ENCODE results near the gene ZNF600. TPM values are rescaled to one million over a fixed set of nuclear protein-coding genes. Genes with fewer than 3 reads are reported as not detected.
"Not testable (repeated sequence)": the region's sequence is repeated elsewhere in the genome, so short reads cannot be mapped to it uniquely, and the experiment has no call there.

ZNF600 gene
- total and polyA plus RNA-seq, 9 of the 15 experiments (the other 6 are each of a cell fraction or from before 2014, with no cell fraction given): 5.7 to 21.5 (median 17.6) TPM

DNA sequence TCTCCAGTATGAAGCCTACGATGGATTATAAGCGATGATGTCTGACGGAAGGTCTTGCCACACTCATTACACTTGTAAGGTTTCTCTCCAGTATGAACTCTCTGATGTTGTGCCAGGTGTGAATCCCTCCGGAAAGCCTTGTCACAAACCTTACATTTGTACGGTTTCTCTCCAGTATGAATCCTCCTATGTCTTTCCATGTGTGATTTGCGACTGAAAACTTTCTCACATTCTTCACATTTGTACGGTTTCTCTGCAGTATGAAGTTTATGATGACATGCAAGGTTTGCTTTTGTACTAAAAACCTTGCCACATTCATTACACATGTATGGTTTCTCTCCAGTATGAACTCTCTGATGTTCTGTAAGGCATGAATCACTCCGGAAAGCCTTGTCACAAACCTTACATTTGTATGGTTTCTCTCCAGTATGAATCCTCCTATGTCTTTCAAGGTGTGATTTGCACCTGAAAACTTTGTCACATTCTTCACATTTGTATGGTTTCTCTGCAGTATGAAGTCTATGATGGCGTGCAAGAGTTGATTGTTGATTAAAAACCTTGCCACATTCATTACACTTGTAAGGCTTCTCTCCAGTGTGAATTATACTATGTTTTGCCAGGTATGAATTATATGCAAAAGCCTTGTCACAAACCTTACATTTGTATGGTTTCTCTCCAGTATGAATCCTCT, 13.5 kb upstream of the ZNF600 start:
- H3K27me3 ChIP-seq (ENCODE audit: control insufficient read depth in 2 of 2, insufficient read depth in 2 of 2, low read length in 2 of 2); FAIRE-seq; BruUV-seq (replicated peaks); in situ Hi-C loops (cut with MboI); H3K9me1 ChIP-seq (ENCODE audit: control insufficient read depth, insufficient read depth, low read length); H3K4me3 ChIP-seq; POLR2A ChIA-PET; H3K4me1 ChIP-seq (replicated peaks in 1 of 2; ENCODE audit: control insufficient read depth in 2 of 2, insufficient read depth in 2 of 2, low read length in 2 of 2); H3K79me2 ChIP-seq (ENCODE audit: control insufficient read depth, insufficient read depth, low read length); H4K20me1 ChIP-seq (replicated peaks; ENCODE audit: control insufficient read depth, insufficient read depth, low read length); DNase-seq (ENCODE audit: extremely low read depth in 1 of 4, low spot score in 3 of 4); H3K27ac ChIP-seq (ENCODE audit: extremely low read depth, low read depth, low read length); intact Hi-C loops (cut with micrococcal nuclease); H3K4me2 ChIP-seq (ENCODE audit: insufficient read depth, low read length); CTCF ChIA-PET (ENCODE audit: low intra/inter-chr PET ratio); ATAC-seq; H3K9ac ChIP-seq (ENCODE audit: insufficient read depth in 1 of 2, low read depth in 2 of 2, low read length in 2 of 2); H2AFZ ChIP-seq (ENCODE audit: low read depth, low read length): not testable (repeated sequence)
- TF ChIP-seq ZNF274 (IDR thresholded peaks at IDR 0.05; ENCODE audit: borderline replicate concordance, low read depth, low read length) (peak; percentile 76; the same call in 1 of the 2 replicates), CBX3 (IDR thresholded peaks at IDR 0.05; ENCODE audit: borderline replicate concordance in 1 of 2, low read length in 2 of 2) (peak in 1 of 2 experiments; percentile 24; a peak in 1 of 3 replicates)
- H3K36me3 ChIP-seq (ENCODE audit: control insufficient read depth, insufficient read depth, low read length): peaks cover 48% of the 10 kb centered on the region
- peaks cover 36% of the 10 kb centered on the region for H3K9me3 ChIP-seq (replicated peaks; ENCODE audit: control insufficient read depth, insufficient read depth, low read depth, low read length)
- 92% methylated on average over 9 of the region's 9 CpGs for WGBS (ENCODE audit: insufficient coverage, low coverage, missing lambda C conversion rate)

DNA sequence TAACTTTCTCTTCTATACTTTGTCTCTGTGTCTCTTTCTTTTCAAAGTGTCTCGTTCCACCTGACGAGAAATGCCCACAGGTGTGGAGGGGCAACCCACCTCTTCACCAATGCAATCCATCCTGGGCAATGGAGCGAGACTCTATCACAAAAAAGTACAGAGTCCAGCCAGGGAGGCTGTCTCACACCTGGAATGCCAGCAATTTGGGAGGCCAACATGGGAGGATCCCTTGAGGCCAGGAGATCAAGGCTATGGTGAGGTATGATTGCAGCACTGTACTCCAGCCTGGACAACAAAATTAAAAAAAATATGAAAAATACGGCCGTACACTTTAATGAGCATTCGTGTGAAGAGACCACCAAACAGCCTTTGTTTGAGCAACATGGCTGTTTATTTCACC, 2.8 kb upstream of the ZNF600 start:
- H3K9me1 ChIP-seq (ENCODE audit: control insufficient read depth, insufficient read depth, low read length): no peaks in the 10 kb centered on the region
- FAIRE-seq (no peak), ATAC-seq (no peak), DNase-seq (ENCODE audit: extremely low read depth in 1 of 4, low spot score in 3 of 4) (no peak)
- in situ Hi-C loops (cut with MboI) (no loop called here), intact Hi-C loops (cut with micrococcal nuclease) (no loop called here)
- no peaks in the 10 kb centered on the region for H3K36me3 ChIP-seq (ENCODE audit: control insufficient read depth, insufficient read depth, low read length)
- H3K4me3 ChIP-seq: no peak overlapping the region
- H3K27ac ChIP-seq (ENCODE audit: extremely low read depth, low read depth, low read length): no peak overlapping the region
- WGBS (ENCODE audit: insufficient coverage, low coverage, missing lambda C conversion rate): 21% methylated on average over 6 of the region's 6 CpGs
- H2AFZ ChIP-seq (ENCODE audit: low read depth, low read length): no peak overlapping the region
- peaks cover 0 to 19% of the 10 kb centered on the region in 2 experiments; a peak in 2 of 5 replicates for H3K4me1 ChIP-seq (replicated peaks in 1 of 2; ENCODE audit: control insufficient read depth in 2 of 2, insufficient read depth in 2 of 2, low read length in 2 of 2)
- no peaks in the 10 kb centered on the region for H3K27me3 ChIP-seq (ENCODE audit: control insufficient read depth in 2 of 2, insufficient read depth in 2 of 2, low read length in 2 of 2)
- H3K9me3 ChIP-seq (replicated peaks; ENCODE audit: control insufficient read depth, insufficient read depth, low read depth, low read length): no peaks in the 10 kb centered on the region
- no peak overlapping the region for H3K4me2 ChIP-seq (ENCODE audit: insufficient read depth, low read length)
- H4K20me1 ChIP-seq (replicated peaks; ENCODE audit: control insufficient read depth, insufficient read depth, low read length): no peaks in the 10 kb centered on the region
- ChIA-PET CTCF (ENCODE audit: low intra/inter-chr PET ratio) (no interaction called here), POLR2A (no interaction called here)
- H3K79me2 ChIP-seq (ENCODE audit: control insufficient read depth, insufficient read depth, low read length): peaks cover 16% of the 10 kb centered on the region
- no peak overlapping the region for H3K9ac ChIP-seq (ENCODE audit: insufficient read depth in 1 of 2, low read depth in 2 of 2, low read length in 2 of 2)
- no TSS peak for BruUV-seq (replicated peaks)
- no peak for TF ChIP-seq FOXJ2 (tag; IDR thresholded peaks at IDR 0.05)
